B cell (primary cell): Measurements from ENCODE around the gene GRM8. TPM values are rescaled to one million over a fixed set of nuclear protein-coding genes. Genes with fewer than 3 reads are reported as not detected.

Experiments used
- ATAC-seq: fragments of 200-7000 bp; cut with Tn5 transposase; one replicate; pipeline ENCODE4 v1.10.0; 2021; ENCODE audit warnings: low read depth, mild to moderate bottlenecking, moderate number of reproducible peaks, moderate library complexity
- CTCF ChIA-PET: fragments of 350-600 bp; sonication (Branson Sonifier 250); formaldehyde crosslinking; loops from one replicate; lab custom pipeline; 2021; ENCODE audit warnings: antibody characterized with exemption, inconsistent platforms; lab: Charles Lee
- POLR2A ChIA-PET: fragments of 350-600 bp; sonication (Branson Sonifier 250); formaldehyde crosslinking; loops from one replicate; lab custom pipeline; 2021; ENCODE audit warnings: antibody characterized with exemption; lab: Charles Lee
- DNase-seq: peaks from one replicate; pipeline ENCODE4 v3.0.0; 2013
- H2AFZ ChIP-seq: 2 replicates; pipeline ENCODE4 v1.6.1; 2012; ENCODE audit warnings: mild to moderate bottlenecking, low read depth, low read length; ENCODE audit not compliant: insufficient read depth, poor library complexity, severe bottlenecking
- H3K27ac ChIP-seq, 2 donors: 1 replicate in 1 of 2; 2 replicates in 1 of 2; pipeline ENCODE4 v1.5.1; 2012 to 2013; ENCODE audit warnings: low read length in 2 of 2, mild to moderate bottlenecking in 2 of 2, moderate library complexity in 1 of 2
- H3K27me3 ChIP-seq, 4 experiments: fragments of 200-600 bp in 1 of 4; sonication (generic) in 1 of 4; replicated peaks in 1 of 4; 1 replicate in 2 of 4; 2 replicates in 2 of 4; pipeline versions ENCODE4 v1.6.1 to v1.7.0; 2013 to 2016; ENCODE audit warnings: low read length in 3 of 4, mild to moderate bottlenecking in 2 of 4, mixed read lengths in 1 of 4, moderate library complexity in 1 of 4; ENCODE audit not compliant: insufficient read depth in 4 of 4, control insufficient read depth in 3 of 4; ENCODE audit errors: control extremely low read depth in 1 of 4
- H3K36me3 ChIP-seq, 2 experiments: replicated peaks in 1 of 2; 1 replicate in 1 of 2; 2 replicates in 1 of 2; pipeline versions ENCODE4 v1.6.1 to v1.7.1; 2013; ENCODE audit warnings: low read length in 1 of 2; ENCODE audit not compliant: insufficient read depth in 2 of 2, control insufficient read depth in 1 of 2; ENCODE audit errors: control extremely low read depth in 1 of 2, extremely low read depth in 1 of 2
- H3K4me1 ChIP-seq, 2 donors: fragments of 200-600 bp in 1 of 2; sonication (generic) in 1 of 2; 1 replicate in 1 of 2; 2 replicates in 1 of 2; pipeline versions ENCODE4 v1.5.1 to v1.6.1; 2013 to 2017; ENCODE audit warnings: low read length in 2 of 2; ENCODE audit not compliant: control insufficient read depth in 2 of 2, insufficient read depth in 2 of 2
- H3K4me2 ChIP-seq: replicated peaks from 2 replicates; pipeline ENCODE3; 2012; ENCODE audit warnings: mild to moderate bottlenecking, low read depth, low read length; ENCODE audit not compliant: poor library complexity, severe bottlenecking
- H3K4me3 ChIP-seq, 5 experiments: fragments of 200-600 bp in 1 of 5; sonication (generic) in 1 of 5; 1 replicate in 3 of 5; 2 replicates in 2 of 5; pipeline versions ENCODE4 v1.5.1 to v1.7.0; 2011 to 2016; ENCODE audit warnings: low read length in 4 of 5, mild to moderate bottlenecking in 4 of 5, low read depth in 2 of 5, control low read depth in 1 of 5, moderate library complexity in 1 of 5; ENCODE audit not compliant: insufficient read depth in 1 of 5; ENCODE audit errors: control extremely low read depth in 1 of 5, extremely low read depth in 1 of 5
- H3K79me2 ChIP-seq: fragments of 200-600 bp; sonication (generic); one replicate; pipeline ENCODE4 v1.6.0; 2016; ENCODE audit warnings: low read length; ENCODE audit not compliant: control insufficient read depth, insufficient read depth
- H3K9ac ChIP-seq: fragments of 200-600 bp; sonication (generic); 2 replicates; pipeline ENCODE4 v1.6.1; 2017; ENCODE audit warnings: mild to moderate bottlenecking, low read length, moderate library complexity
- H3K9me3 ChIP-seq, 3 donors: one replicate each; pipeline versions ENCODE4 v1.6.1 to v1.7.1; 2013; ENCODE audit warnings: low read length in 2 of 3; ENCODE audit not compliant: control insufficient read depth in 2 of 3, insufficient read depth in 1 of 3; ENCODE audit errors: control extremely low read depth in 1 of 3
- H4K20me1 ChIP-seq: 2 replicates; pipeline ENCODE4 v1.6.0; 2012; ENCODE audit warnings: mild to moderate bottlenecking, low read length; ENCODE audit not compliant: insufficient read depth, control insufficient read depth, poor library complexity, severe bottlenecking
- H3K27ac Mint-ChIP-seq: one replicate; pipeline ENCODE4 v1.8.0; 2021; ENCODE audit warnings: mixed read lengths
- H3K27me3 Mint-ChIP-seq: one replicate; pipeline ENCODE4 v1.8.0; 2021; ENCODE audit warnings: mixed read lengths
- H3K4me1 Mint-ChIP-seq: one replicate; pipeline ENCODE4 v1.8.0; 2021; ENCODE audit warnings: mixed read lengths
- H3K4me3 Mint-ChIP-seq: one replicate; pipeline ENCODE4 v1.8.0; 2021; ENCODE audit warnings: mixed read lengths
- H3K9me3 Mint-ChIP-seq: one replicate; pipeline ENCODE4 v1.8.0; 2022; ENCODE audit warnings: mixed read lengths; ENCODE audit not compliant: insufficient read depth
- CTCF ChIP-seq: fragments of 200-600 bp; IDR thresholded peaks from one replicate; pipeline ENCODE4 v1.8.0; 2022; ENCODE audit warnings: antibody characterized with exemption, mild to moderate bottlenecking
- EZH2 ChIP-seq: IDR thresholded peaks from 2 replicates; pipeline ENCODE4 v1.6.1; 2012; ENCODE audit warnings: borderline replicate concordance, low read depth, mild to moderate bottlenecking, moderate library complexity, low read length; ENCODE audit not compliant: insufficient read depth, poor library complexity, severe bottlenecking
- WGBS: methylation state at CpG from one replicate; pipeline ENCODE4 v1.1.5; 2013; ENCODE audit warnings: missing lambda C conversion rate; ENCODE audit not compliant: insufficient coverage; 5-methylcytosine and 5-hydroxymethylcytosine counted together
- intact Hi-C: fragments of 100-400 bp; cut with micrococcal nuclease; formaldehyde crosslinking; loops from one replicate; pipeline ENCODE4 v1.10.0; 2022
- polyA plus RNA-seq: library from polyadenylated mRNA; depleted of rRNA; stranded (reverse); fragments of >200 nt; gene quantifications from 2 replicates; pipeline ENCODE4 v1.2.3, GENCODE V29; 2012
- total RNA-seq, 2 donors: library from RNA; stranded (reverse); fragments of 120-200 nt in 1 of 2; gene quantifications; 1 replicate in 1 of 2; 2 replicates in 1 of 2; pipeline versions ENCODE4 v1.2.3 to v1.2.4, GENCODE V29; 2013 to 2022

The GRM8 gene
- total and polyA plus RNA-seq, 2 donors (not counting 1 experiment from before 2014, with no cell fraction given), result not detected

- intact Hi-C loops, result no loop called here
- Histone ChIP-seq H3K4me2 (no peak overlapping the region), H3K4me3 (no peak overlapping the region)
Observed at GRCh38 chr7:126698909-126699308, 553.8 kb downstream of the GRM8 start.

DNA sequence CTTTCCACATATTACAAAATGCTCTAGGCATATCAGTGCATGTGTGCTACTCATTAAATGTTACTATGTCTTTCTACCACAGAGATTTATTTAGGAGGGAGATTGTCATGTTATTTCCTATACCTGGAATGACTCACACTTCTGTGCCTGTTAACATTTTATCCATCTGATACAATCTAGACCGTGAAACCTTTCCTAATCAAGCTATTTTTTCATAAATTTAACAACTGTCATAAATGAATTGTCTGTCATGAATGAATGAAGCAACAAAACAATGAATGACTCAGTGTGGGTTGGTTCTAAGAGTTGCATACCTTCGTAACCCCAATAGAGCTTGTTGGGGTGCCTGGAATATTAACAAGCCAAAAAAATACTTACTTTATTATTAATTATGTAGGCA lies 554.3 kb downstream of the GRM8 start:
- CTCF ChIA-PET, result no interaction called here
- POLR2A ChIA-PET, result no interaction called here
- no peak overlapping the region for H3K27ac ChIP-seq

More at GRCh38 chr7:126698909-126699308, 553.8 kb downstream of the GRM8 start:
- Mint-ChIP-seq H3K4me3 (no peak overlapping the region), H3K9me3 (no peaks in the 10 kb centered on the region), H3K27me3 (no peaks in the 10 kb centered on the region), H3K27ac (no peak overlapping the region), H3K4me1 (peaks cover 20% of the 10 kb centered on the region)
- TF ChIP-seq CTCF, result no peak
- TF ChIP-seq EZH2, result no peak
- Histone ChIP-seq H3K9me3 (no peaks in the 10 kb centered on the region), H4K20me1 (no peaks in the 10 kb centered on the region), H3K9ac (no peak overlapping the region), H3K4me1 (peaks cover 0 to 4% of the 10 kb centered on the region in 2 donors), H3K79me2 (no peaks in the 10 kb centered on the region), H3K27me3 (no peaks in the 10 kb centered on the region), H2AFZ (no peak overlapping the region), H3K36me3 (no peaks in the 10 kb centered on the region), H3K27ac (no peak overlapping the region)
- ChIA-PET POLR2A (no interaction called here), CTCF (no interaction called here)
- DNase-seq (no peak), ATAC-seq (no peak)
- no CpG with 5 or more reads among the region's 2 CpGs for WGBS

More for the DNA sequence above, 554.3 kb downstream of the GRM8 start:
- Histone ChIP-seq H2AFZ (no peak overlapping the region), H3K4me3 (no peak overlapping the region), H3K4me1 (peaks cover 0 to 4% of the 10 kb centered on the region in 2 donors), H3K27me3 (no peaks in the 10 kb centered on the region), H4K20me1 (no peaks in the 10 kb centered on the region), H3K36me3 (no peaks in the 10 kb centered on the region), H3K9ac (no peak overlapping the region), H3K9me3 (no peaks in the 10 kb centered on the region), H3K79me2 (no peaks in the 10 kb centered on the region), H3K4me2 (no peak overlapping the region)
- Mint-ChIP-seq H3K4me3 (no peak overlapping the region), H3K9me3 (no peaks in the 10 kb centered on the region), H3K4me1 (peaks cover 20% of the 10 kb centered on the region), H3K27ac (no peak overlapping the region), H3K27me3 (no peaks in the 10 kb centered on the region)
- intact Hi-C loops, result no loop called here
- TF ChIP-seq EZH2 (no peak), CTCF (no peak)
- ATAC-seq (no peak), DNase-seq (no peak)
- WGBS, result no CpG with 5 or more reads among the region's 2 CpGs
